Measurements from ENCODE around the gene CUTA.

Gene CUTA

GRCh38 chr6:33437666-33438065 lies 19.8 kb upstream of the CUTA start:
- no peak for TF ChIP-seq CTCF (IDR thresholded peaks at IDR 0.05)

- no peak for TF ChIP-seq CTCF (IDR thresholded peaks at IDR 0.05)
Measured at GRCh38 chr6:33434961-33435360, 17.1 kb upstream of the CUTA start.

GRCh38 chr6:33433544-33434191 lies 15.8 kb upstream of the CUTA start:
- TF ChIP-seq CTCF (IDR thresholded peaks at IDR 0.05): no peak

- TF ChIP-seq CTCF (IDR thresholded peaks at IDR 0.05): no peak
Measured at GRCh38 chr6:33433001-33433543, 15.2 kb upstream of the CUTA start.

- TF ChIP-seq CTCF (IDR thresholded peaks at IDR 0.05): no peak
Measured at GRCh38 chr6:33432546-33432945, 14.6 kb upstream of the CUTA start.

GRCh38 chr6:33431880-33432541 lies 14.1 kb upstream of the CUTA start:
- no peak for TF ChIP-seq CTCF (IDR thresholded peaks at IDR 0.05)

GRCh38 chr6:33430991-33431879 lies 13.3 kb upstream of the CUTA start:
- TF ChIP-seq CTCF (IDR thresholded peaks at IDR 0.05): no peak
